H9 (cell line): ENCODE results near the gene HMGB4. TPM values are rescaled to one million over a fixed set of nuclear protein-coding genes. Genes with fewer than 3 reads are reported as not detected.

Experiments used
- DNase-seq: peaks from one replicate; pipeline ENCODE4 v3.0.0-alpha.2; 2017
- H2AFZ ChIP-seq: one replicate; pipeline ENCODE4 v1.6.1; 2013; ENCODE audit warnings: mild to moderate bottlenecking, low read length, control low read depth, moderate library complexity
- H2AK5ac ChIP-seq: 2 replicates; pipeline ENCODE4 v1.6.1; 2013; ENCODE audit warnings: low read length, control low read depth, mixed read lengths; ENCODE audit not compliant: insufficient read length
- H2BK120ac ChIP-seq: one replicate; pipeline ENCODE4 v1.6.1; 2013; ENCODE audit warnings: low read depth, mild to moderate bottlenecking, low read length, control low read depth, inconsistent platforms; ENCODE audit not compliant: poor library complexity, severe bottlenecking
- H2BK12ac ChIP-seq: 2 replicates; pipeline ENCODE4 v1.6.1; 2013; ENCODE audit warnings: low read length, control low read depth, mixed read lengths, low read depth; ENCODE audit not compliant: insufficient read length
- H2BK15ac ChIP-seq: 2 replicates; pipeline ENCODE4 v1.6.1; 2013; ENCODE audit warnings: low read depth, low read length, control low read depth
- H2BK20ac ChIP-seq: one replicate; pipeline ENCODE4 v1.6.1; 2013; ENCODE audit warnings: low read depth, mild to moderate bottlenecking, low read length, control low read depth, inconsistent platforms; ENCODE audit not compliant: poor library complexity, severe bottlenecking
- H2BK5ac ChIP-seq: 2 replicates; pipeline ENCODE4 v1.6.1; 2013; ENCODE audit warnings: low read length, control low read depth, mixed read lengths; ENCODE audit not compliant: insufficient read length
- H3K14ac ChIP-seq: 2 replicates; pipeline ENCODE4 v1.6.1; 2013; ENCODE audit warnings: low read length, control low read depth; ENCODE audit not compliant: insufficient read depth
- H3K18ac ChIP-seq: 2 replicates; pipeline ENCODE4 v1.6.1; 2013; ENCODE audit warnings: low read depth, mild to moderate bottlenecking, mixed read lengths, low read length, control low read depth; ENCODE audit not compliant: insufficient read length
- H3K23ac ChIP-seq: 2 replicates; pipeline ENCODE4 v1.6.1; 2013; ENCODE audit warnings: low read length, control low read depth, mixed read lengths, low read depth; ENCODE audit not compliant: insufficient read length
- H3K23me2 ChIP-seq: 2 replicates; pipeline ENCODE4 v1.6.1; 2013; ENCODE audit warnings: low read depth, mild to moderate bottlenecking, mixed read lengths, low read length, control low read depth; ENCODE audit not compliant: insufficient read length, poor library complexity, severe bottlenecking
- H3K27ac ChIP-seq: 2 replicates; pipeline ENCODE4 v1.5.1; 2013; ENCODE audit warnings: low read length, control low read depth, mixed read lengths, low read depth; ENCODE audit not compliant: insufficient read length
- H3K27me3 ChIP-seq: 2 replicates; pipeline ENCODE4 v1.6.1; 2013; ENCODE audit warnings: low read length, control low read depth, inconsistent platforms; ENCODE audit not compliant: insufficient read depth
- H3K4ac ChIP-seq: 2 replicates; pipeline ENCODE4 v1.6.1; 2013; ENCODE audit warnings: low read depth, mild to moderate bottlenecking, control low read depth, inconsistent platforms, low read length, moderate library complexity
- H3K4me1 ChIP-seq: 2 replicates; pipeline ENCODE4 v1.6.1; 2013; ENCODE audit warnings: low read length, control low read depth, inconsistent platforms; ENCODE audit not compliant: insufficient read depth
- H3K4me2 ChIP-seq: 2 replicates; pipeline ENCODE4 v1.6.1; 2013; ENCODE audit warnings: low read length, control low read depth, mixed read lengths; ENCODE audit not compliant: insufficient read length, insufficient read depth
- H3K56ac ChIP-seq: 2 replicates; pipeline ENCODE4 v1.6.1; 2013; ENCODE audit warnings: low read depth, mild to moderate bottlenecking, mixed read lengths, low read length, control low read depth; ENCODE audit not compliant: insufficient read length
- H3K79me1 ChIP-seq: 2 replicates; pipeline ENCODE4 v1.6.1; 2013; ENCODE audit warnings: low read depth, mild to moderate bottlenecking, moderate library complexity, low read length, control low read depth, inconsistent platforms; ENCODE audit not compliant: insufficient read depth, poor library complexity, severe bottlenecking
- H3K79me2 ChIP-seq: 2 replicates; pipeline ENCODE4 v1.6.1; 2013; ENCODE audit warnings: low read length, control low read depth, inconsistent platforms; ENCODE audit not compliant: insufficient read depth
- H3K9ac ChIP-seq: 2 replicates; pipeline ENCODE4 v1.6.1; 2013; ENCODE audit warnings: low read length, control low read depth, mixed read lengths; ENCODE audit not compliant: insufficient read length; ENCODE audit errors: extremely low read depth
- H3K9me3 ChIP-seq: one replicate; pipeline ENCODE4 v1.6.1; 2013; ENCODE audit warnings: low read depth, low read length, inconsistent platforms; ENCODE audit not compliant: control insufficient read depth
- H3T11ph ChIP-seq: one replicate; pipeline ENCODE4 v1.6.1; 2013; ENCODE audit warnings: mild to moderate bottlenecking, low read length, control low read depth, inconsistent platforms
- H4K20me1 ChIP-seq: one replicate; pipeline ENCODE4 v1.6.1; 2013; ENCODE audit not compliant: control insufficient read depth, insufficient read length, insufficient read depth
- H4K5ac ChIP-seq: 2 replicates; pipeline ENCODE4 v1.6.1; 2013; ENCODE audit warnings: low read depth, mild to moderate bottlenecking, mixed read lengths, low read length, control low read depth; ENCODE audit not compliant: insufficient read length
- H4K8ac ChIP-seq: replicated peaks from 2 replicates; pipeline ENCODE4 v1.6.1; 2013; ENCODE audit warnings: low read length, control low read depth, mixed read lengths, low read depth; ENCODE audit not compliant: insufficient read length
- H4K91ac ChIP-seq: 2 replicates; pipeline ENCODE4 v1.6.1; 2013; ENCODE audit warnings: low read depth, mild to moderate bottlenecking, moderate library complexity, mixed read lengths, low read length, control low read depth; ENCODE audit not compliant: insufficient read length
- H3K27ac Mint-ChIP-seq, 3 experiments: 2 replicates in 2 of 3; 3 replicates in 1 of 3; pipeline ENCODE4 v1.8.0; 2020 to 2021; ENCODE audit warnings: mixed read lengths in 3 of 3, mild to moderate bottlenecking in 1 of 3, moderate library complexity in 1 of 3
- H3K27me3 Mint-ChIP-seq: 2 replicates; pipeline ENCODE4 v1.8.0; 2021; ENCODE audit warnings: low read depth, mild to moderate bottlenecking, moderate library complexity, mixed read lengths
- H3K36me3 Mint-ChIP-seq, 3 experiments: 2 replicates in 2 of 3; 3 replicates in 1 of 3; pipeline ENCODE4 v1.8.0; 2020 to 2021; ENCODE audit warnings: low read depth in 3 of 3, mixed read lengths in 3 of 3; ENCODE audit not compliant: insufficient read depth in 1 of 3
- H3K4me1 Mint-ChIP-seq, 2 experiments: 2 replicates each; pipeline ENCODE4 v1.8.0; 2020; ENCODE audit warnings: mixed read lengths in 2 of 2
- H3K4me3 Mint-ChIP-seq, 2 experiments: 2 replicates in 1 of 2; 3 replicates in 1 of 2; pipeline ENCODE4 v1.8.0; 2020 to 2021; ENCODE audit warnings: mild to moderate bottlenecking in 2 of 2, mixed read lengths in 2 of 2, moderate library complexity in 1 of 2
- H3K9me3 Mint-ChIP-seq, 2 experiments: 2 replicates in 1 of 2; 3 replicates in 1 of 2; pipeline ENCODE4 v1.8.0; 2020; ENCODE audit warnings: mild to moderate bottlenecking in 2 of 2, mixed read lengths in 2 of 2, moderate library complexity in 1 of 2
- WGBS: extraction: QIAGEN DNeasy Blood & Tissue Kit; methylation state at CpG from one replicate; pipeline ENCODE4 v1.1.7; 2013; ENCODE audit warnings: missing lambda C conversion rate, low lambda C conversion rate, mixed read lengths; ENCODE audit not compliant: insufficient read length; ENCODE audit errors: extremely low coverage; 5-methylcytosine and 5-hydroxymethylcytosine counted together
- total RNA-seq: library from RNA; stranded (reverse); gene quantifications from 2 replicates; pipeline ENCODE4 v1.2.1, GENCODE V29; 2021
- TF ChIP-seq, protein P1 (sequence below): fragments of 200-600 bp; sonication (generic); conservative IDR thresholded peaks from 3 replicates; pipeline ENCODE4 v1.8.0; 2021; ENCODE audit warnings: antibody characterized with exemption, mild to moderate bottlenecking

Gene HMGB4
- total RNA-seq, 1 experiment from 2014 or later = not detected

GRCh38 chr1:33903210-33903589 is 39.3 kb downstream of the HMGB4 start:
- no peak overlapping the region for H3K4me2 ChIP-seq
- H3K27ac Mint-ChIP-seq = no peak overlapping the region
- H4K8ac ChIP-seq = no peak overlapping the region
- H2BK15ac ChIP-seq = no peak overlapping the region
- H3K27ac ChIP-seq = no peak overlapping the region
- H2BK120ac ChIP-seq = no peak overlapping the region
- no peak overlapping the region for H3K56ac ChIP-seq
- no peaks in the 10 kb centered on the region for H3K23me2 ChIP-seq
- H3K9ac ChIP-seq = no peak overlapping the region
- no peaks in the 10 kb centered on the region for H3K4me1 Mint-ChIP-seq
- no peak overlapping the region for H4K5ac ChIP-seq
- WGBS = no CpG with 5 or more reads among the region's 2 CpGs
- no peaks in the 10 kb centered on the region for H3K9me3 ChIP-seq
- no peak overlapping the region for H3K4me3 Mint-ChIP-seq
- H3K18ac ChIP-seq = no peak overlapping the region
- H3K4ac ChIP-seq = no peak overlapping the region
- peaks cover 0 to 3% of the 10 kb centered on the region in 2 experiments; a peak in 1 of 5 replicates for H3K9me3 Mint-ChIP-seq
- no peak for DNase-seq
- no peak overlapping the region for H2BK5ac ChIP-seq
- H2BK12ac ChIP-seq = no peak overlapping the region
- H2AK5ac ChIP-seq = no peak overlapping the region
- no peak overlapping the region for H2AFZ ChIP-seq
- no peaks in the 10 kb centered on the region for H3K27me3 ChIP-seq
- H3T11ph ChIP-seq = no peak overlapping the region
- no peaks in the 10 kb centered on the region for H3K79me1 ChIP-seq
- TF ChIP-seq, protein P1, sequence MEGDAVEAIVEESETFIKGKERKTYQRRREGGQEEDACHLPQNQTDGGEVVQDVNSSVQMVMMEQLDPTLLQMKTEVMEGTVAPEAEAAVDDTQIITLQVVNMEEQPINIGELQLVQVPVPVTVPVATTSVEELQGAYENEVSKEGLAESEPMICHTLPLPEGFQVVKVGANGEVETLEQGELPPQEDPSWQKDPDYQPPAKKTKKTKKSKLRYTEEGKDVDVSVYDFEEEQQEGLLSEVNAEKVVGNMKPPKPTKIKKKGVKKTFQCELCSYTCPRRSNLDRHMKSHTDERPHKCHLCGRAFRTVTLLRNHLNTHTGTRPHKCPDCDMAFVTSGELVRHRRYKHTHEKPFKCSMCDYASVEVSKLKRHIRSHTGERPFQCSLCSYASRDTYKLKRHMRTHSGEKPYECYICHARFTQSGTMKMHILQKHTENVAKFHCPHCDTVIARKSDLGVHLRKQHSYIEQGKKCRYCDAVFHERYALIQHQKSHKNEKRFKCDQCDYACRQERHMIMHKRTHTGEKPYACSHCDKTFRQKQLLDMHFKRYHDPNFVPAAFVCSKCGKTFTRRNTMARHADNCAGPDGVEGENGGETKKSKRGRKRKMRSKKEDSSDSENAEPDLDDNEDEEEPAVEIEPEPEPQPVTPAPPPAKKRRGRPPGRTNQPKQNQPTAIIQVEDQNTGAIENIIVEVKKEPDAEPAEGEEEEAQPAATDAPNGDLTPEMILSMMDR = no peak
- no peak overlapping the region for H3K23ac ChIP-seq
- no peak overlapping the region for H3K14ac ChIP-seq
- H2BK20ac ChIP-seq = no peak overlapping the region
- H3K27me3 Mint-ChIP-seq = peaks cover 2% of the 10 kb centered on the region; the same call in 1 of the 2 replicates
- H3K79me2 ChIP-seq = no peaks in the 10 kb centered on the region
- no peaks in the 10 kb centered on the region for H4K20me1 ChIP-seq
- H3K36me3 Mint-ChIP-seq = peaks cover 0 to 4% (median 3%) of the 10 kb centered on the region in 3 experiments; a peak in 2 of 7 replicates
- H4K91ac ChIP-seq = no peak overlapping the region
- no peaks in the 10 kb centered on the region for H3K4me1 ChIP-seq
